ENCODE results near the gene HERC3. TPM values are rescaled to one million over a fixed set of nuclear protein-coding genes. Genes with fewer than 3 reads are reported as not detected.

The HERC3 gene
- total RNA-seq, 1 donor from 2014 or later = 14.0 TPM

- no peak overlapping the region for H3K4me3 Mint-ChIP-seq (ENCODE audit: unreplicated experiment)
- no peaks in the 10 kb centered on the region for H3K27me3 Mint-ChIP-seq (ENCODE audit: unreplicated experiment)
- H3K9me3 Mint-ChIP-seq (ENCODE audit: unreplicated experiment) = no peaks in the 10 kb centered on the region
- no peaks in the 10 kb centered on the region for H3K4me1 Mint-ChIP-seq (ENCODE audit: low read depth, unreplicated experiment)
- DNase-seq = no peak
- no peak overlapping the region for H3K27ac Mint-ChIP-seq (ENCODE audit: unreplicated experiment)
- H3K36me3 Mint-ChIP-seq (ENCODE audit: unreplicated experiment) = no peaks in the 10 kb centered on the region
- TF ChIP-seq CTCF (IDR thresholded peaks at IDR 0.05; ENCODE audit: partially characterized antibody, unreplicated experiment) = no peak
Observed at GRCh38 chr4:88583631-88584470, 8.4 kb upstream of the HERC3 start.

GRCh38 chr4:88584471-88584900, 7.8 kb upstream of the HERC3 start:
- DNase-seq = no peak
- no peaks in the 10 kb centered on the region for H3K9me3 Mint-ChIP-seq (ENCODE audit: unreplicated experiment)
- TF ChIP-seq CTCF (IDR thresholded peaks at IDR 0.05; ENCODE audit: partially characterized antibody, unreplicated experiment) = no peak
- H3K36me3 Mint-ChIP-seq (ENCODE audit: unreplicated experiment) = no peaks in the 10 kb centered on the region
- H3K4me3 Mint-ChIP-seq (ENCODE audit: unreplicated experiment) = no peak overlapping the region
- no peak overlapping the region for H3K27ac Mint-ChIP-seq (ENCODE audit: unreplicated experiment)
- H3K27me3 Mint-ChIP-seq (ENCODE audit: unreplicated experiment) = no peaks in the 10 kb centered on the region
- no peaks in the 10 kb centered on the region for H3K4me1 Mint-ChIP-seq (ENCODE audit: low read depth, unreplicated experiment)

- Mint-ChIP-seq H3K9me3 (ENCODE audit: unreplicated experiment) (no peaks in the 10 kb centered on the region), H3K27me3 (ENCODE audit: unreplicated experiment) (no peaks in the 10 kb centered on the region), H3K4me3 (ENCODE audit: unreplicated experiment) (no peak overlapping the region), H3K27ac (ENCODE audit: unreplicated experiment) (no peak overlapping the region), H3K4me1 (ENCODE audit: low read depth, unreplicated experiment) (no peaks in the 10 kb centered on the region), H3K36me3 (ENCODE audit: unreplicated experiment) (no peaks in the 10 kb centered on the region)
- no peak for DNase-seq
- no peak for TF ChIP-seq CTCF (IDR thresholded peaks at IDR 0.05; ENCODE audit: partially characterized antibody, unreplicated experiment)
Observed at GRCh38 chr4:88585917-88586316, 6.4 kb upstream of the HERC3 start.

- no peak overlapping the region for H3K4me3 Mint-ChIP-seq (ENCODE audit: unreplicated experiment)
- H3K9me3 Mint-ChIP-seq (ENCODE audit: unreplicated experiment) = peaks cover 2% of the 10 kb centered on the region
- no peak for TF ChIP-seq CTCF (IDR thresholded peaks at IDR 0.05; ENCODE audit: partially characterized antibody, unreplicated experiment)
- DNase-seq = no peak
- no peaks in the 10 kb centered on the region for H3K4me1 Mint-ChIP-seq (ENCODE audit: low read depth, unreplicated experiment)
- no peaks in the 10 kb centered on the region for H3K36me3 Mint-ChIP-seq (ENCODE audit: unreplicated experiment)
- no peak overlapping the region for H3K27ac Mint-ChIP-seq (ENCODE audit: unreplicated experiment)
- no peaks in the 10 kb centered on the region for H3K27me3 Mint-ChIP-seq (ENCODE audit: unreplicated experiment)
Observed at GRCh38 chr4:88587306-88587705, 5.0 kb upstream of the HERC3 start.
